Neuronal stem cell (in vitro differentiated cells): Measurements from ENCODE around the gene CREB1.

Experiments
- DNase-seq: peaks from one replicate; pipeline ENCODE4 v3.0.0-alpha.2; 2013; ENCODE audit warnings: low spot score
- H2AFZ ChIP-seq: one replicate; pipeline ENCODE4 v1.6.1; 2013; ENCODE audit warnings: mild to moderate bottlenecking, low read length, inconsistent platforms
- H2AK5ac ChIP-seq: 2 replicates; pipeline ENCODE4 v1.6.1; 2013; ENCODE audit warnings: low read depth, mild to moderate bottlenecking, inconsistent platforms, low read length, moderate library complexity, mixed read lengths
- H2BK120ac ChIP-seq: 2 replicates; pipeline ENCODE4 v1.6.1; 2013; ENCODE audit warnings: low read depth, mild to moderate bottlenecking, inconsistent platforms, low read length, moderate library complexity, mixed read lengths
- H2BK12ac ChIP-seq: one replicate; pipeline ENCODE4 v1.6.1; 2013; ENCODE audit warnings: low read length, inconsistent platforms
- H2BK15ac ChIP-seq: 2 replicates; pipeline ENCODE4 v1.6.1; 2013; ENCODE audit warnings: mild to moderate bottlenecking, low read length, inconsistent platforms, mixed read lengths
- H2BK5ac ChIP-seq: one replicate; pipeline ENCODE4 v1.6.1; 2013; ENCODE audit warnings: inconsistent platforms, mild to moderate bottlenecking, low read length, moderate library complexity
- H3K14ac ChIP-seq: one replicate; pipeline ENCODE4 v1.6.1; 2013; ENCODE audit warnings: low read length, inconsistent platforms
- H3K18ac ChIP-seq: 2 replicates; pipeline ENCODE4 v1.6.1; 2013; ENCODE audit warnings: low read length, inconsistent platforms
- H3K23ac ChIP-seq: 2 replicates; pipeline ENCODE4 v1.6.1; 2013; ENCODE audit warnings: low read depth, mild to moderate bottlenecking, mixed read lengths, low read length, inconsistent platforms; ENCODE audit not compliant: poor library complexity
- H3K27ac ChIP-seq: replicated peaks from 3 replicates; pipeline ENCODE4 v1.5.1; 2013; ENCODE audit warnings: low read length, inconsistent platforms
- H3K27me3 ChIP-seq, 3 experiments: 2 replicates each; pipeline ENCODE4 v1.6.1; 2013; ENCODE audit warnings: low read length in 3 of 3, mild to moderate bottlenecking in 2 of 3, inconsistent platforms in 1 of 3, low read depth in 1 of 3, mixed read lengths in 1 of 3, moderate library complexity in 1 of 3; ENCODE audit not compliant: control insufficient read depth in 3 of 3, insufficient read depth in 3 of 3
- H3K36me3 ChIP-seq, 2 donors: replicated peaks in 1 of 2; 2 replicates each; pipeline ENCODE4 v1.6.1; 2013; ENCODE audit warnings: low read length in 2 of 2; ENCODE audit not compliant: control insufficient read depth in 2 of 2, insufficient read depth in 2 of 2
- H3K4ac ChIP-seq: 2 replicates; pipeline ENCODE4 v1.6.1; 2013; ENCODE audit warnings: inconsistent platforms, mild to moderate bottlenecking, low read length, moderate library complexity
- H3K4me1 ChIP-seq, 2 donors: 1 replicate in 1 of 2; 2 replicates in 1 of 2; pipeline ENCODE4 v1.6.1; 2013; ENCODE audit warnings: low read length in 2 of 2, low read depth in 1 of 2; ENCODE audit not compliant: control insufficient read depth in 2 of 2, insufficient read depth in 1 of 2
- H3K4me2 ChIP-seq: one replicate; pipeline ENCODE4 v1.6.1; 2013; ENCODE audit warnings: mild to moderate bottlenecking, low read length, inconsistent platforms; ENCODE audit not compliant: insufficient read depth, poor library complexity, severe bottlenecking
- H3K4me3 ChIP-seq, 2 donors: 2 replicates each; pipeline ENCODE4 v1.5.1; 2013; ENCODE audit warnings: low read length in 2 of 2, mild to moderate bottlenecking in 2 of 2, inconsistent platforms in 1 of 2, moderate library complexity in 1 of 2
- H3K79me1 ChIP-seq: one replicate; pipeline ENCODE4 v1.6.1; 2013; ENCODE audit warnings: low read depth, mild to moderate bottlenecking, inconsistent platforms, low read length, moderate library complexity
- H3K9ac ChIP-seq: one replicate; pipeline ENCODE4 v1.6.1; 2013; ENCODE audit warnings: mild to moderate bottlenecking, low read depth, low read length, inconsistent platforms; ENCODE audit not compliant: poor library complexity
- H3K9me3 ChIP-seq, 2 donors: replicated peaks in 1 of 2; 2 replicates each; pipeline versions ENCODE3 to v1.6.1; 2013; ENCODE audit warnings: low read length in 2 of 2, mild to moderate bottlenecking in 2 of 2, inconsistent platforms in 1 of 2, low read depth in 1 of 2, mixed read lengths in 1 of 2, moderate library complexity in 1 of 2; ENCODE audit not compliant: control insufficient read depth in 2 of 2, insufficient read depth in 1 of 2
- H4K8ac ChIP-seq: one replicate; pipeline ENCODE4 v1.6.1; 2013; ENCODE audit warnings: low read depth, mild to moderate bottlenecking, inconsistent platforms, low read length, moderate library complexity
- H4K91ac ChIP-seq: one replicate; pipeline ENCODE4 v1.6.1; 2013; ENCODE audit warnings: low read length, low read depth, mild to moderate bottlenecking, inconsistent platforms; ENCODE audit not compliant: poor library complexity
- WGBS, 2 donors: extraction: QIAGEN DNeasy Blood & Tissue Kit; methylation state at CpG; one replicate each; pipeline ENCODE4 v1.1.7; 2013; ENCODE audit warnings: missing lambda C conversion rate in 2 of 2, mixed read lengths in 1 of 2; ENCODE audit not compliant: insufficient read length in 2 of 2, insufficient replicate concordance in 1 of 2; ENCODE audit errors: extremely low coverage in 2 of 2; 5-methylcytosine and 5-hydroxymethylcytosine counted together

The CREB1 gene

GRCh38 chr2:207629553-207629952, 99.8 kb downstream of the CREB1 start:
- H3K79me1 ChIP-seq: peaks cover 2% of the 10 kb centered on the region
- no peak overlapping the region for H3K27ac ChIP-seq
- DNase-seq: no peak

GRCh38 chr2:207630491-207630890, 100.7 kb downstream of the CREB1 start:
- no peak overlapping the region for H3K4ac ChIP-seq

More at GRCh38 chr2:207629553-207629952, 99.8 kb downstream of the CREB1 start:
- Histone ChIP-seq H4K91ac (no peak overlapping the region), H3K36me3 (no peaks in the 10 kb centered on the region), H3K27me3 (peaks cover 0 to 7% (median 0%) of the 10 kb centered on the region in 3 experiments), H3K18ac (no peak overlapping the region), H3K4me3 (no peak overlapping the region), H2BK5ac (no peak overlapping the region), H3K9me3 (no peaks in the 10 kb centered on the region), H2AFZ (no peak overlapping the region), H3K23ac (no peak overlapping the region), H2BK15ac (no peak overlapping the region), H3K14ac (no peak overlapping the region), H2BK120ac (no peak overlapping the region), H2AK5ac (no peak overlapping the region), H3K4ac (no peak overlapping the region), H3K4me2 (no peak overlapping the region), H3K9ac (no peak overlapping the region), H3K4me1 (no peaks in the 10 kb centered on the region), H2BK12ac (no peak overlapping the region), H4K8ac (no peak overlapping the region)
- WGBS, 2 donors: no CpG with 5 or more reads among the region's 1 CpG

GRCh38 chr2:207632575-207633493, 103.1 kb downstream of the CREB1 start:
- Histone ChIP-seq H4K91ac (no peak overlapping the region), H3K36me3 (no peaks in the 10 kb centered on the region), H3K9me3 (no peaks in the 10 kb centered on the region), H3K27me3 (peaks cover 0 to 14% (median 0%) of the 10 kb centered on the region in 3 experiments), H2AFZ (no peak overlapping the region), H3K18ac (no peak overlapping the region), H3K14ac (no peak overlapping the region), H2BK15ac (no peak overlapping the region), H3K4me3 (no peak overlapping the region), H2BK5ac (no peak overlapping the region), H3K9ac (no peak overlapping the region), H3K27ac (no peak overlapping the region), H4K8ac (no peak overlapping the region), H3K4me1 (no peaks in the 10 kb centered on the region), H2BK120ac (no peak overlapping the region), H3K79me1 (no peaks in the 10 kb centered on the region), H2BK12ac (no peak overlapping the region), H3K23ac (no peak overlapping the region), H3K4ac (no peak overlapping the region), H2AK5ac (no peak overlapping the region), H3K4me2 (no peak overlapping the region)
- no peak for DNase-seq
- no CpG with 5 or more reads among the region's 8 CpGs for WGBS, 2 donors

More at GRCh38 chr2:207630491-207630890, 100.7 kb downstream of the CREB1 start:
- H3K4me2 ChIP-seq: no peak overlapping the region
- no peak overlapping the region for H4K91ac ChIP-seq
- no peak for DNase-seq
- no peak overlapping the region for H2BK5ac ChIP-seq
- H3K14ac ChIP-seq: no peak overlapping the region
- no peak overlapping the region for H3K18ac ChIP-seq
- H3K79me1 ChIP-seq: no peaks in the 10 kb centered on the region
- no peak overlapping the region for H2BK15ac ChIP-seq
- no peak overlapping the region for H2AK5ac ChIP-seq
- H3K23ac ChIP-seq: no peak overlapping the region
- H3K4me3 ChIP-seq: no peak overlapping the region
- no peaks in the 10 kb centered on the region for H3K9me3 ChIP-seq
- no peak overlapping the region for H3K9ac ChIP-seq
- H3K36me3 ChIP-seq: no peaks in the 10 kb centered on the region
- H3K4me1 ChIP-seq: no peaks in the 10 kb centered on the region
- H3K27me3 ChIP-seq: peaks cover 0 to 7% (median 0%) of the 10 kb centered on the region in 3 experiments
- H2AFZ ChIP-seq: no peak overlapping the region
- H2BK12ac ChIP-seq: no peak overlapping the region
- no peak overlapping the region for H4K8ac ChIP-seq
- WGBS, 2 donors: no CpG with 5 or more reads among the region's 4 CpGs
- H2BK120ac ChIP-seq: no peak overlapping the region
- no peak overlapping the region for H3K27ac ChIP-seq

GRCh38 chr2:207633686-207634085, 103.9 kb downstream of the CREB1 start:
- no peak overlapping the region for H3K4ac ChIP-seq
- H2AK5ac ChIP-seq: no peak overlapping the region
- H3K4me2 ChIP-seq: no peak overlapping the region
- no CpG with 5 or more reads among the region's 3 CpGs for WGBS, 2 donors
- H3K9me3 ChIP-seq: no peaks in the 10 kb centered on the region
- H3K14ac ChIP-seq: no peak overlapping the region
- H2BK15ac ChIP-seq: no peak overlapping the region
- no peak overlapping the region for H3K23ac ChIP-seq
- no peak overlapping the region for H2BK5ac ChIP-seq
- H4K8ac ChIP-seq: no peak overlapping the region
- H3K27ac ChIP-seq: no peak overlapping the region
- no peak overlapping the region for H4K91ac ChIP-seq
- no peaks in the 10 kb centered on the region for H3K36me3 ChIP-seq
- no peak overlapping the region for H3K18ac ChIP-seq
- no peak overlapping the region for H3K4me3 ChIP-seq
- no peak overlapping the region for H3K9ac ChIP-seq
- H2AFZ ChIP-seq: no peak overlapping the region
- H3K27me3 ChIP-seq: peaks cover 0 to 14% (median 0%) of the 10 kb centered on the region in 3 experiments
- H2BK12ac ChIP-seq: no peak overlapping the region
- H2BK120ac ChIP-seq: no peak overlapping the region
- no peaks in the 10 kb centered on the region for H3K4me1 ChIP-seq
- DNase-seq: no peak
- H3K79me1 ChIP-seq: no peaks in the 10 kb centered on the region
